ENCODE data around the gene PON2.

GRCh38 chr7:95395755-95396135, 39.1 kb downstream of the PON2 start:
- TF ChIP-seq CTCF (IDR thresholded peaks at IDR 0.05) (no peak), POLR2A (IDR thresholded peaks at IDR 0.05) (no peak)
